GM21737 (cell line): ENCODE data around the gene BABAM1.
A peak's percentile ranks its signal among the peaks of the same experiment; 100 is the strongest.

Experiments
- ATAC-seq: cut with Tn5 transposase; IDR thresholded peaks from one replicate; pipeline ENCODE4 v1.9.1; 2021; ENCODE audit warnings: mild to moderate bottlenecking, moderate library complexity; ENCODE audit not compliant: unreplicated experiment

BABAM1 gene

GRCh38 chr19:17266975-17267788, at the start of gene BABAM1:
Gene BABAM1, plus strand, starts transcription at chr19:17267443. Its CDS starts 1,364 bp downstream, at chr19:17268807.
- ATAC-seq, result peak; percentile 89

- ATAC-seq, result no peak
These were observed 48.0 kb upstream of the BABAM1 start for GRCh38 chr19:17219286-17219685.

GRCh38 chr19:17220207-17220758, 47.0 kb upstream of the BABAM1 start:
- ATAC-seq, result no peak

DNA sequence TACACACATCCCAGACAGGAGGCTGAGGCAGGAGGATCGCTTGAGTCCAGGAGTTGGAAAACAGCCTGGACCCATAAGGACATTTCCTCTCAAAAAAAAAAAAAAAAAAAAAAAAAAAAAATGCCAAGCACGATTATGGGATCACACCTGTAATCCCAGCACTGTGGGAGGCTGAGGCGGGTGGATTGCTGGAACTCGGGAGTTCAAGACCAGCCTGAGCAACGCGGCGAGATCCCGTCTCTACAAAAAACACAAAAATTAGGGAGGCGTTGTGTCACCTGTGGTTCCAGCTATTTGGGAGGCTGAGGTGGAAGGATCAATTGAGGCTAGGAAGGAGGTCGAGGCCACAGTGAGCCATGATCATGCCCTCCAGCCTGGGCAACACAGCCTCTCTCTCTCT, 42.2 kb upstream of the BABAM1 start:
- no peak for ATAC-seq

- ATAC-seq, result peak; percentile 90
These were observed 41.0 kb upstream of the BABAM1 start, which contains the start of gene OCEL1 for GRCh38 chr19:17226002-17226933. Gene OCEL1, plus strand, starts transcription at chr19:17226226. Its CDS starts 22 bp downstream, at chr19:17226248.

DNA sequence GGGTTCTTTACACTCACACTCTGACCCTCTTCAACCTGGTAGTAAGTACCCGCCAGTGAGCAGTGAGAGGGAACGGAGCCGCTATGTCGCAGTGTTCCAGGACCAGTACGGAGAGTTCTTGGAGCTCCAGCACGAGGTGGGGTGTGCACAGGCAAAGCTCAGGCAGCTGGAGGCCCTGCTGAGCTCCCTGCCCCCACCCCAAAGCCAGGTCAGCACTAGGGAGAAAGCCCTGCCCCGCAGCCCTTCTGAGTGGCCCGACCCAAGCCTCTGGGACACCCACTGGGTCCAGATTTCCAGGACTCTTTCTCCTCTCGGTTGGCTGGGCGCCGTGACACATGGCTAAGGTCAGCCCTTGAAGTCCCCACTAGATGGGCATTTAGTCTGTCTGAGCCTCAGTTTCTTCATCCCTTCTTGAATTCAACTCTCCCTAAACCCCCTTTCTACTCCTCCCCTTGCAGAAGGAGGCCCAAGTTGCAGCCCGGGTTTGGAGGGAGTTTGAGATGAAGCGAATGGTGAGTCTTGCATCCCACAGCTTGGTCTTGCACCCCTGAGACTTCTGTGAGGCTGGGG, 39.4 kb upstream of the BABAM1 start:
- no peak for ATAC-seq

- ATAC-seq, result no peak
These were observed 37.4 kb upstream of the BABAM1 start for GRCh38 chr19:17229890-17230289.

DNA sequence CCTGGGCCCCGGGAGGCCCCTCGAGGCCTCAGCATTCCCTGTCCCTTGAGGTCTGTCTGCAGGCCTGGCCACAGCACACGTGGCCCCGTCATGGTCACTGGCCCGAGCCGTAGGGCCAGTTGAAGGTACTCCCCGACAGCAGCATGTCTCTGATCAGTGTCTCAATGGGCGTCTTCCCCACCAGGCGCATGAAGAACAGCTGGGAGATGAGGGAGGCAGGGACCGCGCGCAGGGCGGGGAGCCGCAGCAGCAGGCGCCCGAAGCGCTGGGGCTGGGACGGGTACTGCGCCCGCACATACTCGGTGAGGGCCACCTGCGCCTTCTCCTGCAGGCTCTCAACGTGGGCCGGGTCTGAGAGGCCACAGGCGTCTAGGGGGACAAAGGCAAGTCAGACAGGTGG, 35.0 kb upstream of the BABAM1 start:
- ATAC-seq, result no peak

- no peak for ATAC-seq
These were observed 32.3 kb upstream of the BABAM1 start for GRCh38 chr19:17234911-17235299.

DNA sequence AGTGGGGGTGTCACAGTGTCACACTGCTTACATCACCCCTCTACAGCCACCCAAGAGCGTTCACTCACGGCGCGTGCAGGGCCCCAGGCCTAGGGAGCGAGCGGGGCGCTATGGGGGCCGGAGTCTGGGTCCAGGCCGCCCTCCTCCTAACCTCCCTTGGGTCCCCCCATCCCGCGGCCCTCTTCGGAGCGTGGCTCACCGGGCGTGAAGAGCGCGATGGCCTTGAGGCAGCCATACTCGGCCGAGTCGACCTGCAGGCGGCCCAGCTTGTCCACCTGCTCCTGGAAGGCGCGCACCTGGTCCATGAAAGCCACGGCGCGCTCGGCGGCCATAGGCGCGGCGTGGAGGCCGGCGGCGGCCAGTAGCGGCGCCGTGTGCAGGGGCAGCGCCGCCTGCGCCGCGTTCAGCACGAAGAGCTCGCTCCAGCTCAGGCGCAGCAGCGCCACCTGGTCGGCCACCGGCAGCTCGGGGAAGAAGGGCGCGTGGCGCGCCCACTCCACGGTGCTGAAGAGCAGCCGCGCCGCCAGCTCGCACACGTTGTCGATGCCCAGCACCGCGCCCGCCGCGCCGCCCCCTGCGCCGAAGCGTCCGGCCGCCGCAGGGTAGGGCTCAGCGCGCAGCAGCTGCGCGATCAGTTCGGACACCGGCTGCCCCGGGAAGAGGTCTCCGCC, 31.8 kb upstream of the BABAM1 start:
- no peak for ATAC-seq

- ATAC-seq, result no peak
These were observed 31.1 kb upstream of the BABAM1 start for GRCh38 chr19:17235971-17236777.

DNA sequence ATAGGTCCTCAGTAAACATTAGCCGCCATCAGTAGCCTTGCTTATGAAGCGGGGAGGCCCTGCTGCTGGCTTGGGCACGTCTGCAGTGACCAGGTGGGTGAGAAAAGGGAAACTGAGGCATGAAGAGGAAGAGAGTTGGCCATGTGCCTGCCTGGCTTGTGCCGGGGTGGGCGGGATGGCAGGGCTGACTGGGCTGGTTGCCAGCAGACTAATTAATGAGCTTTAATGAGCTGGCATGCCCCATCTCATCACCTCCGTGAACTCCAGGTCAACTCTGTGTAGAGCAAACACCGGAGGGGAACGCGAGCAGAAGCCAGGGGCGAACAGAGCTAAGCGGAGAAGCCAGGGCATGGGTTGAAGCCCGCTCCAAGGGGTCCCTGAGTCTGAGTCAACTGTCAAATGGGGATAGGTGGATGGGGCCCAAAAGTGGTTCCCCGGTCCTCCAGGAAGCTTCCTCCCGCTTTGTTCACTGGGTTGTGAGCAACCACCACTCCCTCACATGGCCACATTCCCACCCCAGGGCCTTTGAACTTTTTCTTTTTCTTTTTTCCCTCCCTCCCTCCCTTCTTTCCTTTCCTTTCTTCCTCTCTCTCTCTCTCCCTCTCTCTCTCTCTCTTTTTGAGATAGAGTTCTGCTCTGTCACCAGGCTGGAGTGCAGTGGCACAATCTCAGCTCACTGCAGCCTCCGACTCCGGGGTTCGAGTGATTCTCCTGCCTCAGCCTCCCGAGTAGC, 30.3 kb upstream of the BABAM1 start:
- no peak for ATAC-seq

DNA sequence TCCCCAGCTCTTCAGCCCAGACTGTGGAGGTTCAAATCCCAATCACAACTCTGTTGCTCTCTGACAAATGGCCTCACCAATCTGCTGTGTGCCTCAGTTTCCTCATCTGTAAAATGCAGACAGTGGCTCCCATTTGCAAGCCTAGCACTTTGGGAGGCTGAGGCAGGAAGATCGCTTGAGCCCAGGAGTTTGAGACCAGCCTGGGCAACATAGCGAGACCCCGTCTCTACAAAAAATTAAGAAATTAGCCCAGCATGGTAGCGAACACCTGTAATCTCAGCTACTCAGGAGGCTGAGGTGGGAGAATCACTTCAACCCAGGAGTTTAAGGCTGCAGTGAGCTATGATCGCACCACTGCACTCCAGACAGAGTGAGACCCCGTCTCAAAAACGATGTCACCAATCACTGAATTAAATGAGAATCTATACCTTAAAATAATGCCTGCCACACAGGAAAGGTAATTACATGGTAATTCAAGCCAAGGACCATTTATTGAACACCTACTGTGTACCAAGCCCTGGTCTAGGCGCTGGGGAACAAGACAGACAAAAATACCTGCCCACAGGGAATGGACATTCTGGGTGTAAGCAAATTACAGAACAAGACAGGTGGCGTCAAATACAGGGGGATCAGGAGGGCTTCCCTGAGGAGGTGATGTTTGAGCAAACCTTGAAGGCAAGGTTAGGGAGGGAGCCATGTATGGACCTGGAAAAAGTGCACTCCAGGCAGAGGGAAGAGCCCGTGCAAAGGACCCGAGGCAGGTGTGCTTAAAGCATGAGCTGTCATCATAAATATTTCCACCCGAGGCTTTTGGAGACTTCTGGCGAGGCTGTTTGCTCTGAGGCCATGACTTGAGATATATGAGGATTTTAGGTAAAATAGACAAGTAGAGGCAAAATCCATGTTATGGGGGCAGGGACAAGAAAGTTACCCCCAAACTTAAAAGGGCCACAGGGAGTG, 29.2 kb upstream of the BABAM1 start:
- ATAC-seq, result no peak

GRCh38 chr19:17240062-17240752, 27.0 kb upstream of the BABAM1 start:
- ATAC-seq, result no peak

GRCh38 chr19:17240826-17241399, 26.3 kb upstream of the BABAM1 start:
- ATAC-seq, result no peak

- ATAC-seq, result no peak
These were observed 24.6 kb upstream of the BABAM1 start for GRCh38 chr19:17242431-17243208.
